ENCODE results near the gene KCNQ1. TPM values are rescaled to one million over a fixed set of nuclear protein-coding genes. Genes with fewer than 3 reads are reported as not detected.

The KCNQ1 gene
- total RNA-seq, 1 experiment from 2014 or later: 2.3 TPM

GRCh38 chr11:2857918-2858317 is 413.1 kb downstream of the KCNQ1 start:
- Histone ChIP-seq H3K27me3 (ENCODE audit: insufficient read depth, low read length) (peaks cover 7% of the 10 kb centered on the region; the same call in 1 of the 2 replicates), H3K4me1 (ENCODE audit: insufficient read depth, low read length) (no peaks in the 10 kb centered on the region), H2BK20ac (ENCODE audit: low read depth, low read length, poor library complexity, severe bottlenecking) (no peak overlapping the region), H3K18ac (ENCODE audit: insufficient read length, low read depth, low read length) (no peak overlapping the region), H2BK15ac (ENCODE audit: low read depth, low read length) (no peak overlapping the region), H3K4ac (ENCODE audit: low read depth, low read length) (no peak overlapping the region), H3K23me2 (ENCODE audit: insufficient read length, low read depth, low read length, poor library complexity, severe bottlenecking) (peaks cover 1% of the 10 kb centered on the region), H4K8ac (replicated peaks; ENCODE audit: insufficient read length, low read depth, low read length) (no peak overlapping the region), H4K5ac (ENCODE audit: insufficient read length, low read depth, low read length) (no peak overlapping the region), H3K79me2 (ENCODE audit: insufficient read depth, low read length) (no peaks in the 10 kb centered on the region), H2BK12ac (ENCODE audit: insufficient read length, low read depth, low read length) (no peak overlapping the region), H4K20me1 (ENCODE audit: control insufficient read depth, insufficient read depth, insufficient read length) (no peaks in the 10 kb centered on the region), H3K23ac (ENCODE audit: insufficient read length, low read depth, low read length) (no peak overlapping the region), H2BK120ac (ENCODE audit: low read depth, low read length, poor library complexity, severe bottlenecking) (no peak overlapping the region), H3K9ac (ENCODE audit: extremely low read depth, insufficient read length, low read length) (no peak overlapping the region), H4K91ac (ENCODE audit: insufficient read length, low read depth, low read length) (no peak overlapping the region), H3K79me1 (ENCODE audit: insufficient read depth, low read depth, low read length, poor library complexity, severe bottlenecking) (no peaks in the 10 kb centered on the region), H3T11ph (ENCODE audit: low read length) (no peak overlapping the region), H3K27ac (ENCODE audit: insufficient read length, low read depth, low read length) (no peak overlapping the region), H3K14ac (ENCODE audit: insufficient read depth, low read length) (no peak overlapping the region), H3K56ac (ENCODE audit: insufficient read length, low read depth, low read length) (no peak overlapping the region), H3K9me3 (ENCODE audit: control insufficient read depth, low read depth, low read length) (no peaks in the 10 kb centered on the region), H2AK5ac (ENCODE audit: insufficient read length, low read length) (no peak overlapping the region), H2BK5ac (ENCODE audit: insufficient read length, low read length) (no peak overlapping the region), H3K4me2 (ENCODE audit: insufficient read depth, insufficient read length, low read length) (no peak overlapping the region), H2AFZ (ENCODE audit: low read length) (no peak overlapping the region)
- no peaks in the 10 kb centered on the region for H3K9me3 Mint-ChIP-seq
- H3K4me1 Mint-ChIP-seq: peaks cover 14 to 16% of the 10 kb centered on the region in 2 experiments
- peaks cover 87% of the 10 kb centered on the region for H3K27me3 Mint-ChIP-seq (ENCODE audit: low read depth)
- no peak for TF ChIP-seq CTCF (conservative IDR thresholded peaks at IDR 0.05)
- no peak for DNase-seq
- no peak overlapping the region for H3K4me3 Mint-ChIP-seq
- H3K36me3 Mint-ChIP-seq (ENCODE audit: insufficient read depth in 1 of 3, low read depth in 3 of 3): no peaks in the 10 kb centered on the region
- WGBS (ENCODE audit: extremely low coverage, insufficient read length, low lambda C conversion rate): no CpG with 5 or more reads among the region's 18 CpGs
- H3K27ac Mint-ChIP-seq: no peak overlapping the region

All from H9 (cell line).